HepG2 (cell line): Measurements from ENCODE around the gene FRMD3. TPM values are rescaled to one million over a fixed set of nuclear protein-coding genes. Genes with fewer than 3 reads are reported as not detected.

Experiments
- ATAC-seq: fragments of 200-7000 bp; cut with Tn5 transposase; 3 replicates; pipeline ENCODE4 v1.9.1; 2020; ENCODE audit warnings: mild to moderate bottlenecking, moderate library complexity
- BruUV-seq: library from RNA; stranded (reverse); fragments of 400-500 nt; replicated peaks from 2 replicates; lab custom pipeline; 2021; lab: Mats Ljungman, UMichigan
- CTCF ChIA-PET: fragments of 300-600 bp; formaldehyde crosslinking; extraction: SDS; loops from one replicate; lab custom pipeline; 2021; ENCODE audit warnings: low total read pairs, inconsistent platforms, low intra/inter-chr PET ratio; lab: Yijun Ruan, JAX
- POLR2A ChIA-PET: fragments of 350-600 bp; sonication (Branson Sonifier 250); formaldehyde crosslinking; loops from one replicate; lab custom pipeline; 2020; ENCODE audit warnings: antibody characterized with exemption, inconsistent platforms; lab: Yijun Ruan, JAX
- DNase-seq: peaks from one replicate; pipeline ENCODE4 v3.0.0-alpha.2; 2015; ENCODE audit warnings: low spot score
- FAIRE-seq: peaks from 3 replicates; lab custom pipeline; 2011; peaks lifted over from hg19 to GRCh38; lab: Jason Lieb, UNC
- H2AFZ ChIP-seq: one replicate; pipeline ENCODE4 v1.6.1; 2011; ENCODE audit warnings: low read length, inconsistent platforms
- H3K27ac ChIP-seq: fragments of 300-600 bp; 3 replicates; pipeline ENCODE4 v1.8.0; 2011; ENCODE audit warnings: mixed run types, mild to moderate bottlenecking, mixed read lengths, low read length, inconsistent platforms; ENCODE audit not compliant: insufficient read depth; ENCODE audit errors: extremely low read length
- H3K27me3 ChIP-seq, 2 experiments: fragments of 200-600 bp in 1 of 2; 2 replicates in 1 of 2; 3 replicates in 1 of 2; pipeline versions ENCODE4 v1.6.0 to v1.8.0; 2011; ENCODE audit warnings: low read length in 2 of 2, mild to moderate bottlenecking in 2 of 2, moderate library complexity in 2 of 2, inconsistent platforms in 1 of 2; ENCODE audit not compliant: insufficient read depth in 2 of 2, control insufficient read depth in 1 of 2
- H3K36me3 ChIP-seq, 2 experiments: fragments of 200-600 bp in 1 of 2; replicated peaks in 1 of 2; 2 replicates in 1 of 2; 3 replicates in 1 of 2; pipeline versions ENCODE4 v1.5.1 to v1.8.0; 2011; ENCODE audit warnings: low read length in 2 of 2, inconsistent platforms in 1 of 2; ENCODE audit not compliant: insufficient read depth in 2 of 2, control insufficient read depth in 1 of 2
- H3K4me1 ChIP-seq: 2 replicates; pipeline ENCODE4 v1.5.1; 2012; ENCODE audit warnings: low read length, inconsistent platforms; ENCODE audit not compliant: insufficient read depth
- H3K4me2 ChIP-seq: 2 replicates; pipeline ENCODE4 v1.6.0; 2011; ENCODE audit warnings: low read depth, low read length, inconsistent platforms
- H3K4me3 ChIP-seq, 3 experiments: fragments of 200-600 bp in 1 of 3; sonication (generic), shearing (Covaris generic) in 1 of 3; replicated peaks in 1 of 3; 2 replicates each; pipeline ENCODE4 v1.5.1; 2011 to 2016; ENCODE audit warnings: low read length in 3 of 3, inconsistent platforms in 2 of 3, low read depth in 2 of 3, mild to moderate bottlenecking in 2 of 3, control low read depth in 1 of 3, mixed read lengths in 1 of 3; ENCODE audit not compliant: insufficient read depth in 1 of 3
- H3K79me2 ChIP-seq: one replicate; pipeline ENCODE4 v1.6.1; 2011; ENCODE audit warnings: low read length, inconsistent platforms; ENCODE audit not compliant: insufficient read depth
- H3K9ac ChIP-seq: 2 replicates; pipeline ENCODE4 v1.6.0; 2011; ENCODE audit warnings: mild to moderate bottlenecking, low read depth, low read length, inconsistent platforms; ENCODE audit not compliant: insufficient read depth
- H3K9me3 ChIP-seq: 2 replicates; pipeline ENCODE4 v1.5.1; 2012; ENCODE audit warnings: mild to moderate bottlenecking, low read length
- H4K20me1 ChIP-seq: 2 replicates; pipeline ENCODE4 v1.6.0; 2011; ENCODE audit warnings: inconsistent platforms, mild to moderate bottlenecking, low read length, moderate library complexity; ENCODE audit not compliant: insufficient read depth
- AHR ChIP-seq: IDR thresholded peaks from 2 replicates; pipeline ENCODE4 v1.6.1; 2018; ENCODE audit warnings: missing genetic modification reagents, missing compliant biosample characterization
- CEBPB ChIP-seq: IDR thresholded peaks from 2 replicates; pipeline ENCODE4 v1.6.1; 2011; ENCODE audit warnings: low read depth, low read length, improper control_type of control experiment, borderline replicate concordance
- CENPX ChIP-seq: sonication (generic); formaldehyde crosslinking; IDR thresholded peaks from 2 replicates; pipeline ENCODE4 v1.9.0; 2021; ENCODE audit warnings: mild to moderate bottlenecking, missing genetic modification reagents, moderate library complexity
- HOXA5 ChIP-seq: sonication (generic); formaldehyde crosslinking; IDR thresholded peaks from 2 replicates; pipeline ENCODE4 v1.4.0; 2020; ENCODE audit warnings: missing genetic modification reagents
- SIX1 ChIP-seq: sonication (generic); formaldehyde crosslinking; IDR thresholded peaks from 2 replicates; pipeline ENCODE4 v1.4.0; 2020; ENCODE audit warnings: missing genetic modification reagents, borderline replicate concordance
- SP2 ChIP-seq: sonication (generic); formaldehyde crosslinking; IDR thresholded peaks from 2 replicates; pipeline ENCODE4 v1.5.1; 2020; ENCODE audit warnings: mild to moderate bottlenecking, missing genetic modification reagents
- SRSF4 ChIP-seq: fragments of 200-400 bp; formaldehyde crosslinking; IDR thresholded peaks from one replicate; pipeline ENCODE4 v1.6.1; 2018; ENCODE audit warnings: mild to moderate bottlenecking, low read depth, low read length, moderate library complexity; ENCODE audit not compliant: poor library complexity, severe bottlenecking
- TOPORS ChIP-seq: sonication (generic); formaldehyde crosslinking; IDR thresholded peaks from 2 replicates; pipeline ENCODE4 v1.8.0; 2023; ENCODE audit warnings: mild to moderate bottlenecking, missing genetic modification reagents
- ZNF451 ChIP-seq: sonication (generic); formaldehyde crosslinking; IDR thresholded peaks from 2 replicates; pipeline ENCODE4 v1.5.0; 2020; ENCODE audit warnings: mild to moderate bottlenecking, missing genetic modification reagents
- WGBS: methylation state at CpG from one replicate; pipeline ENCODE4 v1.1.6; 2017; ENCODE audit warnings: low lambda C conversion rate; 5-methylcytosine and 5-hydroxymethylcytosine counted together
- in situ Hi-C: cut with HindIII; loops from 2 replicates; pipeline ENCODE4 v1.10.0; 2017; ENCODE audit warnings: low pct_unique_long_range_greater_than_20kb; ENCODE audit not compliant: extremely low pct_ligation_motif_present
- intact Hi-C: fragments of 100-400 bp; cut with micrococcal nuclease; formaldehyde crosslinking; loops from one replicate; pipeline ENCODE4 v1.10.0; 2022; ENCODE audit not compliant: unreplicated experiment
- polyA plus RNA-seq, 8 experiments: library from polyadenylated mRNA; depleted of rRNA in 3 of 8; stranded (reverse) in 7 of 8; unstranded in 1 of 8; fragments of >200 nt; fragmentation: Illumina TruSeq in 4 of 8; extraction: Trizol in 4 of 8; gene quantifications; 2 replicates each; pipeline versions ENCODE4 v1.2.1 to v1.2.3, GENCODE V29; 2011 to 2016; ENCODE audit warnings: low read depth in 4 of 8, missing spikeins in 1 of 8, mixed read lengths in 1 of 8; ENCODE audit not compliant: insufficient read depth in 1 of 8
- total RNA-seq, 5 experiments: library from RNA; depleted of rRNA; stranded (reverse); fragments of >200 nt; fragmentation: Illumina TruSeq; extraction: Trizol; gene quantifications; 2 replicates each; pipeline ENCODE4 v1.2.3, GENCODE V29; 2016; ENCODE audit warnings: low read depth in 1 of 5
- TF ChIP-seq, protein P1 (sequence below): fragments of 450-650 bp; IDR thresholded peaks from 2 replicates; pipeline ENCODE4 v1.6.1; 2017; ENCODE audit warnings: mild to moderate bottlenecking
- TF ChIP-seq, protein P2 (sequence below), 2 experiments: sonication (generic) in 1 of 2; formaldehyde crosslinking in 1 of 2; IDR thresholded peaks; 2 replicates each; pipeline versions ENCODE4 v1.5.1 to v1.6.1; 2011 to 2020; ENCODE audit warnings: borderline replicate concordance in 1 of 2, low read depth in 1 of 2, low read length in 1 of 2, mild to moderate bottlenecking in 1 of 2, missing genetic modification reagents in 1 of 2, moderate library complexity in 1 of 2
- TF ChIP-seq, protein P3 (sequence below): sonication (generic); formaldehyde crosslinking; conservative IDR thresholded peaks from 2 replicates; pipeline ENCODE4 v1.4.0; 2020; ENCODE audit warnings: missing genetic modification reagents
- TF ChIP-seq, protein P4 (sequence below): sonication (generic); formaldehyde crosslinking; IDR thresholded peaks from 2 replicates; pipeline ENCODE4 v1.4.0; 2020; ENCODE audit warnings: missing genetic modification reagents
- TF ChIP-seq, protein P5 (sequence below): IDR thresholded peaks from 2 replicates; pipeline ENCODE4 v1.6.1; 2016; ENCODE audit warnings: control low read depth

FRMD3 gene
- total and polyA plus RNA-seq, 2 of the 13 experiments (the other 11 are each of a cell fraction or from before 2014, with no cell fraction given): 3.2 to 7.7 TPM

DNA sequence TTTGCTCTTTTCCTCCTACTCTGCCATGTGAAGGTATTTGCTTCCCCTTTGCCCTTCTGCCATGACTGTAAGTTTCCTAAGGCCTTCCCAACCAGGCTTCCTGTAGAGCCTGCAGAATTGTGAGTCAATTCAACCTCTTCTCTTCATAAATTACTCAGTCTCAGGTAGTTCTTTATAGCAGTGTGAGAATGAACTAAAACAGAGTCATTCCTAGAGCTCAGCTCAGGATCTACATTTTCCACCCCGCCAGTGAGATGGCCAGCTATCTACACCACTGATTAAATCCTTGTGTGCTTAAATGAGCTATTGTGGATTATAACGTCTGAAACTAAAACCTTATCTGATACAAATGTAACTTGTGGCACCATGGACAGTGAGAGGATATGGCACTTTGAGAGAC lies 55.0 kb downstream of the FRMD3 start:
- 95% methylated on average over 2 of the region's 2 CpGs for WGBS
- in situ Hi-C loops: no loop called here
- TF ChIP-seq, protein P1, sequence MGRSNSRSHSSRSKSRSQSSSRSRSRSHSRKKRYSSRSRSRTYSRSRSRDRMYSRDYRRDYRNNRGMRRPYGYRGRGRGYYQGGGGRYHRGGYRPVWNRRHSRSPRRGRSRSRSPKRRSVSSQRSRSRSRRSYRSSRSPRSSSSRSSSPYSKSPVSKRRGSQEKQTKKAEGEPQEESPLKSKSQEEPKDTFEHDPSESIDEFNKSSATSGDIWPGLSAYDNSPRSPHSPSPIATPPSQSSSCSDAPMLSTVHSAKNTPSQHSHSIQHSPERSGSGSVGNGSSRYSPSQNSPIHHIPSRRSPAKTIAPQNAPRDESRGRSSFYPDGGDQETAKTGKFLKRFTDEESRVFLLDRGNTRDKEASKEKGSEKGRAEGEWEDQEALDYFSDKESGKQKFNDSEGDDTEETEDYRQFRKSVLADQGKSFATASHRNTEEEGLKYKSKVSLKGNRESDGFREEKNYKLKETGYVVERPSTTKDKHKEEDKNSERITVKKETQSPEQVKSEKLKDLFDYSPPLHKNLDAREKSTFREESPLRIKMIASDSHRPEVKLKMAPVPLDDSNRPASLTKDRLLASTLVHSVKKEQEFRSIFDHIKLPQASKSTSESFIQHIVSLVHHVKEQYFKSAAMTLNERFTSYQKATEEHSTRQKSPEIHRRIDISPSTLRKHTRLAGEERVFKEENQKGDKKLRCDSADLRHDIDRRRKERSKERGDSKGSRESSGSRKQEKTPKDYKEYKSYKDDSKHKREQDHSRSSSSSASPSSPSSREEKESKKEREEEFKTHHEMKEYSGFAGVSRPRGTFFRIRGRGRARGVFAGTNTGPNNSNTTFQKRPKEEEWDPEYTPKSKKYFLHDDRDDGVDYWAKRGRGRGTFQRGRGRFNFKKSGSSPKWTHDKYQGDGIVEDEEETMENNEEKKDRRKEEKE: no peak
- TF ChIP-seq, protein P2, sequence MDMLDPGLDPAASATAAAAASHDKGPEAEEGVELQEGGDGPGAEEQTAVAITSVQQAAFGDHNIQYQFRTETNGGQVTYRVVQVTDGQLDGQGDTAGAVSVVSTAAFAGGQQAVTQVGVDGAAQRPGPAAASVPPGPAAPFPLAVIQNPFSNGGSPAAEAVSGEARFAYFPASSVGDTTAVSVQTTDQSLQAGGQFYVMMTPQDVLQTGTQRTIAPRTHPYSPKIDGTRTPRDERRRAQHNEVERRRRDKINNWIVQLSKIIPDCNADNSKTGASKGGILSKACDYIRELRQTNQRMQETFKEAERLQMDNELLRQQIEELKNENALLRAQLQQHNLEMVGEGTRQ (IDR thresholded peaks at IDR 0.05; ENCODE audit: low read depth, low read length): no peak
- TF ChIP-seq, protein P2 (CRISPR knock-in tag; IDR thresholded peaks at IDR 0.05; ENCODE audit: borderline replicate concordance): no peak
- TF ChIP-seq AHR (CRISPR knock-in tag): no peak
- TF ChIP-seq SP2 (CRISPR knock-in tag): no peak
- TF ChIP-seq, protein P3, sequence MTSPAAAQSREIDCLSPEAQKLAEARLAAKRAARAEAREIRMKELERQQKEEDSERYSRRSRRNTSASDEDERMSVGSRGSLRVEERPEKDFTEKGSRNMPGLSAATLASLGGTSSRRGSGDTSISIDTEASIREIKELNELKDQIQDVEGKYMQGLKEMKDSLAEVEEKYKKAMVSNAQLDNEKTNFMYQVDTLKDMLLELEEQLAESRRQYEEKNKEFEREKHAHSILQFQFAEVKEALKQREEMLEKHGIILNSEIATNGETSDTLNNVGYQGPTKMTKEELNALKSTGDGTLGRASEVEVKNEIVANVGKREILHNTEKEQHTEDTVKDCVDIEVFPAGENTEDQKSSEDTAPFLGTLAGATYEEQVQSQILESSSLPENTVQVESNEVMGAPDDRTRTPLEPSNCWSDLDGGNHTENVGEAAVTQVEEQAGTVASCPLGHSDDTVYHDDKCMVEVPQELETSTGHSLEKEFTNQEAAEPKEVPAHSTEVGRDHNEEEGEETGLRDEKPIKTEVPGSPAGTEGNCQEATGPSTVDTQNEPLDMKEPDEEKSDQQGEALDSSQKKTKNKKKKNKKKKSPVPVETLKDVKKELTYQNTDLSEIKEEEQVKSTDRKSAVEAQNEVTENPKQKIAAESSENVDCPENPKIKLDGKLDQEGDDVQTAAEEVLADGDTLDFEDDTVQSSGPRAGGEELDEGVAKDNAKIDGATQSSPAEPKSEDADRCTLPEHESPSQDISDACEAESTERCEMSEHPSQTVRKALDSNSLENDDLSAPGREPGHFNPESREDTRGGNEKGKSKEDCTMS (CRISPR knock-in tag): no peak
- no peak for TF ChIP-seq SRSF4
- TF ChIP-seq, protein P4, sequence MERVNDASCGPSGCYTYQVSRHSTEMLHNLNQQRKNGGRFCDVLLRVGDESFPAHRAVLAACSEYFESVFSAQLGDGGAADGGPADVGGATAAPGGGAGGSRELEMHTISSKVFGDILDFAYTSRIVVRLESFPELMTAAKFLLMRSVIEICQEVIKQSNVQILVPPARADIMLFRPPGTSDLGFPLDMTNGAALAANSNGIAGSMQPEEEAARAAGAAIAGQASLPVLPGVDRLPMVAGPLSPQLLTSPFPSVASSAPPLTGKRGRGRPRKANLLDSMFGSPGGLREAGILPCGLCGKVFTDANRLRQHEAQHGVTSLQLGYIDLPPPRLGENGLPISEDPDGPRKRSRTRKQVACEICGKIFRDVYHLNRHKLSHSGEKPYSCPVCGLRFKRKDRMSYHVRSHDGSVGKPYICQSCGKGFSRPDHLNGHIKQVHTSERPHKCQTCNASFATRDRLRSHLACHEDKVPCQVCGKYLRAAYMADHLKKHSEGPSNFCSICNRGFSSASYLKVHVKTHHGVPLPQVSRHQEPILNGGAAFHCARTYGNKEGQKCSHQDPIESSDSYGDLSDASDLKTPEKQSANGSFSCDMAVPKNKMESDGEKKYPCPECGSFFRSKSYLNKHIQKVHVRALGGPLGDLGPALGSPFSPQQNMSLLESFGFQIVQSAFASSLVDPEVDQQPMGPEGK (CRISPR knock-in tag): no peak
- TF ChIP-seq ZNF451 (CRISPR knock-in tag): no peak
- TF ChIP-seq SIX1 (CRISPR knock-in tag): no peak
- no peak for TF ChIP-seq CEBPB
- TF ChIP-seq, protein P5, sequence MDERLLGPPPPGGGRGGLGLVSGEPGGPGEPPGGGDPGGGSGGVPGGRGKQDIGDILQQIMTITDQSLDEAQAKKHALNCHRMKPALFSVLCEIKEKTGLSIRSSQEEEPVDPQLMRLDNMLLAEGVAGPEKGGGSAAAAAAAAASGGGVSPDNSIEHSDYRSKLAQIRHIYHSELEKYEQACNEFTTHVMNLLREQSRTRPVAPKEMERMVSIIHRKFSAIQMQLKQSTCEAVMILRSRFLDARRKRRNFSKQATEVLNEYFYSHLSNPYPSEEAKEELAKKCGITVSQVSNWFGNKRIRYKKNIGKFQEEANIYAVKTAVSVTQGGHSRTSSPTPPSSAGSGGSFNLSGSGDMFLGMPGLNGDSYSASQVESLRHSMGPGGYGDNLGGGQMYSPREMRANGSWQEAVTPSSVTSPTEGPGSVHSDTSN (CRISPR knock-in tag): no peak
- TF ChIP-seq CENPX (CRISPR knock-in tag): no peak
- TF ChIP-seq TOPORS: no peak
- TF ChIP-seq HOXA5 (CRISPR knock-in tag): no peak

More for the DNA sequence above, 55.0 kb downstream of the FRMD3 start:
- FAIRE-seq (no peak), DNase-seq (no peak), ATAC-seq (no peak)
- Histone ChIP-seq H3K36me3 (no peaks in the 10 kb centered on the region), H3K79me2 (peaks cover 6% of the 10 kb centered on the region), H4K20me1 (no peaks in the 10 kb centered on the region), H3K27ac (no peak overlapping the region), H2AFZ (no peak overlapping the region), H3K4me1 (no peaks in the 10 kb centered on the region), H3K4me3 (no peak overlapping the region), H3K9me3 (peaks cover 4% of the 10 kb centered on the region; the same call in 1 of the 2 replicates), H3K27me3 (no peaks in the 10 kb centered on the region), H3K9ac (no peak overlapping the region), H3K4me2 (no peak overlapping the region)
- ChIA-PET CTCF (no interaction called here), POLR2A (no interaction called here)
- intact Hi-C loops: no loop called here
- BruUV-seq: no TSS peak
